CD4-positive, alpha-beta T cell treated with Interleukin-2 at 100 ng/mL for 4 hours (primary cell): ENCODE measurements around the gene ANKS1B.

Experiments used
- DNase-seq: peaks from one replicate; pipeline ENCODE4 v3.0.0-alpha.2; 2020; ENCODE audit warnings: low spot score

The ANKS1B gene

GRCh38 chr12:99450036-99450630 is 534.6 kb downstream of the ANKS1B start:
- no peak for DNase-seq

GRCh38 chr12:99444859-99445316 is 539.8 kb downstream of the ANKS1B start:
- DNase-seq: no peak

- no peak for DNase-seq
Measured at GRCh38 chr12:99442758-99443157, 542.0 kb downstream of the ANKS1B start.

- no peak for DNase-seq
Measured at GRCh38 chr12:99439399-99439798, 545.3 kb downstream of the ANKS1B start.

GRCh38 chr12:99436584-99436983 is 548.2 kb downstream of the ANKS1B start:
- no peak for DNase-seq

GRCh38 chr12:99435095-99435791 is 549.5 kb downstream of the ANKS1B start:
- DNase-seq: no peak

- no peak for DNase-seq
Measured at GRCh38 chr12:99433155-99433554, 551.6 kb downstream of the ANKS1B start.

GRCh38 chr12:99431203-99431602 is 553.5 kb downstream of the ANKS1B start:
- no peak for DNase-seq

GRCh38 chr12:99427104-99427503 is 557.6 kb downstream of the ANKS1B start:
- no peak for DNase-seq

GRCh38 chr12:99418379-99418778 is 566.4 kb downstream of the ANKS1B start:
- DNase-seq: no peak

GRCh38 chr12:99413751-99414150 is 571.0 kb downstream of the ANKS1B start:
- DNase-seq: no peak

GRCh38 chr12:99393763-99394162 is 591.0 kb downstream of the ANKS1B start:
- DNase-seq: no peak

- no peak for DNase-seq
Measured at GRCh38 chr12:99392091-99392850, 592.5 kb downstream of the ANKS1B start.

GRCh38 chr12:99390707-99391106 is 594.0 kb downstream of the ANKS1B start:
- no peak for DNase-seq

GRCh38 chr12:99389751-99390150 is 595.0 kb downstream of the ANKS1B start:
- DNase-seq: no peak

GRCh38 chr12:99388671-99389195 is 596.0 kb downstream of the ANKS1B start:
- no peak for DNase-seq

- DNase-seq: no peak
Measured at GRCh38 chr12:99387661-99388060, 597.1 kb downstream of the ANKS1B start.

GRCh38 chr12:99386907-99387306 is 597.8 kb downstream of the ANKS1B start:
- no peak for DNase-seq

GRCh38 chr12:99383258-99383657 is 601.5 kb downstream of the ANKS1B start:
- no peak for DNase-seq

GRCh38 chr12:99381992-99382391 is 602.7 kb downstream of the ANKS1B start:
- no peak for DNase-seq

- DNase-seq: no peak
Measured at GRCh38 chr12:99380701-99381100, 604.0 kb downstream of the ANKS1B start.

GRCh38 chr12:99374023-99374422 is 610.7 kb downstream of the ANKS1B start:
- no peak for DNase-seq
